Aorta (tissue), 5 donors: ENCODE results near the gene HPN. TPM values are rescaled to one million over a fixed set of nuclear protein-coding genes. Genes with fewer than 3 reads are reported as not detected.

Source experiments
- ATAC-seq: fragments of 200-7000 bp; cut with Tn5 transposase; one replicate; pipeline ENCODE4 v1.9.1; 2022; ENCODE audit warnings: moderate library complexity; ENCODE audit not compliant: low FRiP score
- DNase-seq, 2 donors: peaks; one replicate each; pipeline ENCODE4 v3.0.0-alpha.2; 2020
- H3K27ac ChIP-seq, 2 donors: one replicate each; pipeline ENCODE4 v1.5.1; 2013; ENCODE audit warnings: low read length in 2 of 2, mild to moderate bottlenecking in 2 of 2, moderate library complexity in 2 of 2, control low read depth in 1 of 2, inconsistent platforms in 1 of 2, low read depth in 1 of 2
- H3K27me3 ChIP-seq, 2 donors: one replicate each; pipeline ENCODE4 v1.6.1; 2013; ENCODE audit warnings: control low read depth in 1 of 2, low read length in 1 of 2, mild to moderate bottlenecking in 1 of 2, moderate library complexity in 1 of 2; ENCODE audit not compliant: insufficient read depth in 2 of 2, control insufficient read depth in 1 of 2
- H3K36me3 ChIP-seq, 2 donors: one replicate each; pipeline ENCODE4 v1.6.1; 2013; ENCODE audit warnings: control low read depth in 1 of 2, low read length in 1 of 2, mild to moderate bottlenecking in 1 of 2; ENCODE audit not compliant: insufficient read depth in 2 of 2, control insufficient read depth in 1 of 2
- H3K4me1 ChIP-seq, 2 donors: one replicate each; pipeline ENCODE4 v1.6.1; 2013; ENCODE audit warnings: low read length in 2 of 2, control low read depth in 1 of 2, mild to moderate bottlenecking in 1 of 2, moderate library complexity in 1 of 2; ENCODE audit not compliant: insufficient read depth in 2 of 2, control insufficient read depth in 1 of 2
- H3K4me3 ChIP-seq, 2 donors: one replicate each; pipeline ENCODE4 v1.5.1; 2013; ENCODE audit warnings: low read length in 2 of 2, control low read depth in 1 of 2, mild to moderate bottlenecking in 1 of 2
- H3K9me3 ChIP-seq: one replicate; pipeline ENCODE4 v1.6.1; 2013; ENCODE audit warnings: mild to moderate bottlenecking, low read length; ENCODE audit not compliant: control insufficient read depth
- WGBS, 2 donors: extraction: QIAGEN DNeasy Blood & Tissue Kit; methylation state at CpG; one replicate each; pipeline ENCODE4 v1.1.7; 2013; 5-methylcytosine and 5-hydroxymethylcytosine counted together
- intact Hi-C, 2 donors: fragments of 100-400 bp; cut with DNase I; formaldehyde crosslinking; loops; one replicate each; pipeline versions ENCODE4 v1.14.2 to v1.15.0; 2022
- polyA plus RNA-seq, 2 donors: library from polyadenylated mRNA; stranded (reverse); fragments of 200-250 nt; gene quantifications; one replicate each; pipeline ENCODE4 v1.2.3, GENCODE V29; 2013
- total RNA-seq, 2 donors: library from RNA; stranded (reverse); fragmentation: NEBNext Ultra II Directional; extraction: Animal tissue kit (Norgen Biotek cat#: 25700); gene quantifications; one replicate each; pipeline ENCODE4 v1.2.1, GENCODE V29; 2021
- donor health status: healthy with polysubstance abuse.
- donor health status: Bipolar disorder and iron deficiency.
- donor health status: DM: no; HTN: no; CAD: no.
- donor health status: DM: no; HTN: no; CAD: no.
- donor health status: DM: yes; HTN: yes; CAD: no.

The HPN gene
- total and polyA plus RNA-seq, 4 donors, result 0.71 to 2.7 TPM; not detected in 2

DNA sequence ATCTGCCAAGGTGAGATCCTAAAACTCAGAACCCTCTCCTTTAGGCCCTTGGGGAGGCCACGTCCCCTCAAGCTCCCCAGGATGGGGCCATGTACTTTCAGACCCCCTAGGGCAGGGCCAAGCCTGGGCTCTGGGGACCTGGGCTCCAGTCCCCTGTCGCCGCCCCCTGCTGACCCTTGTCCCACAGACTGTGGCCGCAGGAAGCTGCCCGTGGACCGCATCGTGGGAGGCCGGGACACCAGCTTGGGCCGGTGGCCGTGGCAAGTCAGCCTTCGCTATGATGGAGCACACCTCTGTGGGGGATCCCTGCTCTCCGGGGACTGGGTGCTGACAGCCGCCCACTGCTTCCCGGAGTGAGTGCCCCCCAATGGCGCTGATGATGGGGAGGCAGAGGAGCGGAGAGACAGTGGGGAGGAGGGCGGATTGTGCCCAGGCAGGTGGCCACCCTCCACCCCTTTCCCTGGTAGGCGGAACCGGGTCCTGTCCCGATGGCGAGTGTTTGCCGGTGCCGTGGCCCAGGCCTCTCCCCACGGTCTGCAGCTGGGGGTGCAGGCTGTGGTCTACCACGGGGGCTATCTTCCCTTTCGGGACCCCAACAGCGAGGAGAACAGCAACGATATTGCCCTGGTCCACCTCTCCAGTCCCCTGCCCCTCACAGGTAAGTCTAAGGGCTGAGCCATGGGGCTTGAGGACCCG lies 18.8 kb downstream of the HPN start:
- Histone ChIP-seq H3K27me3 (no peaks in the 10 kb centered on the region), H3K4me1 (no peaks in the 10 kb centered on the region), H3K36me3 (no peaks in the 10 kb centered on the region), H3K4me3 (no peak overlapping the region), H3K9me3 (no peaks in the 10 kb centered on the region), H3K27ac (no peak overlapping the region)
- DNase-seq (no peak), ATAC-seq (peak; percentile 29)
- intact Hi-C loops, result loop anchor here in 1 of 2 donors (10.0 kb wide), 1 partner anchor 434 kb away; the partner anchor contains the start of gene KRTDAP
- 86 to 88% methylated on average over 28 to 29 of the region's 29 CpGs for WGBS, 2 donors

DNA sequence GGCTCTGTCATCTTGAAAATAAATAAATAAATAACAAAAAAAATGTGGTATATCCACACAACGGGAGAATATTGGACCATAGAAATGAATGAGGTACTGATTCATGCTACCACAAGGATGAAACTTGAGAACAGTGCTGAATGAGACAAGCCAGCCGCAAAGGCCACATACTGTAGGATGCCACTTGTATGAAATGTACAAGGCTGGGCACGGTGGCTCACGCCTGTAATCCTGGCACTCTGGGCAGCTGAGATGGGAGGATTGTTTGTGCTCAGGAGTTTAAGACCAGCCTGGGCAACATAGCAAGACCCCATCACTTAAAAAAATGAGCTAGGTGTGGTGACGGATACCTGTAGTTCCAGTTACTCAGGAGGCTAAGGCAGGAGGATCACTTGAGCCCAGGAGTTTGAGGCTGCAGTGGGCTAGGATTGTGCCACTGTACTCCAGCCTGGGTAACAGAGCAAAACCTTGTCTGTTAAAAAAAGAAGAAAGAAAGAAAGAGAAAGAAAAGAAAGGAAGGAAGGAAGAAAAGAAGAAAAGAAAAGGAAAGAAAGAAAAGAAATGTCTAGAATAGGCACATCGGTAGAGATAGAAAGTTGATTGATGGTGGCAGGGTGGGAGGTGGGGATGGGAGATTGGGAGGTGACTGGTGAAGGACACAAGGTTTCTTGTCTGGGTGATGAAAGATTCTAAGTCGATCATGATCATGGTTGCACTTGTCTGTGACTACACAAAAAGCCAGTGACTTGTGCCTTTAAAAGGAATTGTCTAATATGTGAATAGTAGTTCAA lies 20.3 kb downstream of the HPN start:
- no peaks in the 10 kb centered on the region for H3K36me3 ChIP-seq
- intact Hi-C loops, result loop anchor here in 1 of 2 donors (10.0 kb wide), 1 partner anchor 433 kb away; the partner anchor contains the start of gene KRTDAP
- no peaks in the 10 kb centered on the region for H3K27me3 ChIP-seq
- ATAC-seq, result no peak
- H3K27ac ChIP-seq, result no peak overlapping the region
- H3K9me3 ChIP-seq, result no peaks in the 10 kb centered on the region
- no peak overlapping the region for H3K4me3 ChIP-seq
- 75% methylated on average over 7 of the region's 7 CpGs for WGBS, 2 donors
- H3K4me1 ChIP-seq, result no peaks in the 10 kb centered on the region
- no peak for DNase-seq

DNA sequence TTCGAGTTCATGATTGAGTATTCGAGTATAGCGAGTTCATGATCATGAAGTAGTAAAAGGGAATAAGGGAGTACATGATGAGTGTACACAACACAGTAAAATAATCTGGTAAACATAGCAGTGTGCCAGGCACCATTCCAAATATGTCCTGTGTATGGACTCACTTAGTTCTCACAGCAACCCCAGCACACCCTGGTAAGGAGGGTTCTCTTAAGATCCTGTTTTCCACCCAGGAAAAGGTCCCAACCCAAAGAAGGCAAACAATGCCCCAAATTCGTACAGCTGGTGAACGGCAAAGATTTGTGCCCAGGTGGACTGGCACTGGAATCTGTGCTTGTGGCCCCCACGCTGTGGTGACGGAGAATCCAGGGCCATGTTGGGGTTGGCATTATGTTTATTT lies 21.4 kb downstream of the HPN start:
- intact Hi-C loops, result loop anchor here in 1 of 2 donors (10.0 kb wide), 1 partner anchor 432 kb away; the partner anchor contains the start of gene KRTDAP

GRCh38 chr19:35063940-35064818 lies 22.7 kb downstream of the HPN start:
- ATAC-seq, result no peak
- 74 to 79% methylated on average over 10 of the region's 10 CpGs for WGBS, 2 donors
- H3K27ac ChIP-seq, result no peak overlapping the region
- no peaks in the 10 kb centered on the region for H3K36me3 ChIP-seq
- H3K4me3 ChIP-seq, result no peak overlapping the region
- H3K27me3 ChIP-seq, result no peaks in the 10 kb centered on the region
- intact Hi-C loops, result loop anchor here in 1 of 2 donors (10.0 kb wide), 1 partner anchor 431 kb away; the partner anchor contains the start of gene KRTDAP
- DNase-seq, result no peak
- H3K4me1 ChIP-seq, result no peaks in the 10 kb centered on the region
- H3K9me3 ChIP-seq, result no peaks in the 10 kb centered on the region

More for the DNA sequence above, 21.4 kb downstream of the HPN start:
- Histone ChIP-seq H3K27ac (no peak overlapping the region), H3K9me3 (no peaks in the 10 kb centered on the region), H3K27me3 (no peaks in the 10 kb centered on the region), H3K4me1 (no peaks in the 10 kb centered on the region), H3K36me3 (no peaks in the 10 kb centered on the region), H3K4me3 (no peak overlapping the region)
- WGBS, 2 donors, result 82 to 84% methylated on average over 7 of the region's 7 CpGs
- ATAC-seq, result no peak
- DNase-seq, result no peak

- Histone ChIP-seq H3K9me3 (peaks cover 2% of the 10 kb centered on the region), H3K27me3 (no peaks in the 10 kb centered on the region), H3K4me3 (no peak overlapping the region), H3K27ac (no peak overlapping the region), H3K36me3 (no peaks in the 10 kb centered on the region), H3K4me1 (no peaks in the 10 kb centered on the region)
- DNase-seq (no peak), ATAC-seq (no peak)
- intact Hi-C loops, result loop anchor here (5.0 to 10.0 kb wide), 3 partner anchors 72 to 429 kb away; partner anchors contain the start of genes FXYD1 (in 1 of the 2), FXYD7 (in 1 of the 2), KRTDAP (in 1 of the 2) and LGI4 (in 1 of the 2)
- WGBS, 2 donors, result 88 to 90% methylated on average over 10 of the region's 10 CpGs
Measured at GRCh38 chr19:35065574-35065973, 24.1 kb downstream of the HPN start.

- 92 to 94% methylated on average over 14 to 15 of the region's 15 CpGs for WGBS, 2 donors
- intact Hi-C loops, result loop anchor here (5.0 to 10.0 kb wide), 3 partner anchors 71 to 429 kb away; partner anchors contain the start of genes FXYD1 (in 1 of the 2), FXYD7 (in 1 of the 2), KRTDAP (in 1 of the 2) and LGI4 (in 1 of the 2)
Measured at GRCh38 chr19:35066121-35066520, 24.6 kb downstream of the HPN start.

GRCh38 chr19:35066691-35067563 lies 25.4 kb downstream of the HPN start:
- ATAC-seq, result peak; percentile 86
- peak; percentile 91 to 96 for DNase-seq
- H3K27me3 ChIP-seq, result no peaks in the 10 kb centered on the region
- WGBS, 2 donors, result 17 to 23% methylated on average over 13 to 14 of the region's 14 CpGs
- H3K9me3 ChIP-seq, result peaks cover 3% of the 10 kb centered on the region
- H3K36me3 ChIP-seq, result no peaks in the 10 kb centered on the region
- H3K4me1 ChIP-seq, result no peaks in the 10 kb centered on the region
- no peak overlapping the region for H3K4me3 ChIP-seq
- intact Hi-C loops, result loop anchor here (5.0 to 10.0 kb wide), 3 partner anchors 70 to 428 kb away; partner anchors contain the start of genes FXYD1 (in 1 of the 2), FXYD7 (in 1 of the 2), KRTDAP (in 1 of the 2) and LGI4 (in 1 of the 2)
- H3K27ac ChIP-seq, result no peak overlapping the region

More at GRCh38 chr19:35066121-35066520, 24.6 kb downstream of the HPN start:
- Histone ChIP-seq H3K4me3 (no peak overlapping the region), H3K27me3 (no peaks in the 10 kb centered on the region), H3K4me1 (no peaks in the 10 kb centered on the region), H3K9me3 (peaks cover 3% of the 10 kb centered on the region), H3K27ac (no peak overlapping the region), H3K36me3 (no peaks in the 10 kb centered on the region)
- DNase-seq (no peak), ATAC-seq (no peak)
